ENCODE measurements around the gene RXRA.

GRCh38 chr9:134370213-134370492 lies 43.9 kb downstream of the RXRA start:
- TF ChIP-seq CTCF (IDR thresholded peaks at IDR 0.05): no peak
- no peak for TF ChIP-seq POLR2A (IDR thresholded peaks at IDR 0.05)
